IPS-11a (cell line): Measurements from ENCODE around the gene PRCC.

Experiments used
- H3K4me3 ChIP-seq: one replicate; pipeline ENCODE4 v1.5.1; 2013; ENCODE audit warnings: low read depth, low read length, control low read depth

Gene PRCC

DNA sequence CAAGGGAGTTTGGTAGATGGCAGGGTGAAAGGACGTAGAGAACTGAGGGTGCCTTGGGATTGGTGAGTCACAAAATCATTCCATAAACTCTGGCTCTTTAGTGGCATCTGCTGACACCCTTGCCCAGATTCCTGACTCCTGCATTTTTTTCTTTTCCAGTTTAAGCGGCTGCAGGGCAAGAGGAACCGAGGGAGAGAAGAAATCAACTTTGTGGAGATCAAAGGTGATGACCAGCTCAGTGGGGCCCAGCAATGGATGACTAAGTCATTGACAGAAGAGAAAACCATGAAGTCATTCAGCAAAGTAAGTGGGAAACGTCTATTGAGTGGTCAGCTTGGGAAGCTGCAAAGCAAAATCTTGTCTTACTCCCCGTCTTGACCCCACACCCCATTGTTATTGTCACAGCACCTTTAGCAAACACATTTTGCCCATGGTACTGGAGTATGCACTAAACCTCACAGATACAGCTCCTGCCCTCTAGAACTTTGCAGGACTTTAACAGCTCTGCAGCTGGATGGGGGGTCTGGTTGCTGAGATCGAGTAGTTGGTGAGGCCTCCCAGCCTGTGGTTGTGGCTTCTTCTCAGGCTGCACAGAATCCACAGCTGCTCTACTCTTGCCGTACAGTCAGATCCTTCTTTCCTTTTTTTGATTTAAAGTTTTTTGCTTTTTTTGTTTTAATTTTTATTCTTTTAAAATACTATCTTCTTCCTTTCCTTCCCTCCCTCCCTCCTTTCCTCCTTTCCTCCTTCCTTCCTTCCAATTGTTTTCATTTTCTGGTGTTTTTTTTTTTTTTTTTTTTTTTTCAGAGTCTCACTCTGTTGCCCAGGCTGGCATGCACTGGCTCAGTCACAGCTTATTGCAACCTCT is 27.4 kb downstream of the PRCC start:
- no peak overlapping the region for H3K4me3 ChIP-seq

DNA sequence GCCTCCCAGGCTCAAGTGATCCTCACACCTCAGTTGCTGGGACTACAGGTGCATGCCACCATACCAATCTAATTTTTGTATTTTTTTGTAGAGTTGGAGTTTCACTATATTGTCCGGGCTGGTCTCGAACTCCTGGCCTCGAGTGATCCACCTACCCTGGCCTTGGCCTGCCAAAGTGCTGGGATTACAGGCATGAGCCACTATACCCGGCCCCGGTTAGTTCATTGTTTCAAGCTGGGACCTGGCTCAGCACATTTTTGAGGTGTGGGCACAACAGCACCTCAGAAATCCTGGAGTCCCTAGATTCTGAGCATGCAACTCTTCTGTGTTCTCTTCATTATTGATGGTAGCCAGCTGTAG is 28.0 kb downstream of the PRCC start:
- H3K4me3 ChIP-seq, result no peak overlapping the region

DNA sequence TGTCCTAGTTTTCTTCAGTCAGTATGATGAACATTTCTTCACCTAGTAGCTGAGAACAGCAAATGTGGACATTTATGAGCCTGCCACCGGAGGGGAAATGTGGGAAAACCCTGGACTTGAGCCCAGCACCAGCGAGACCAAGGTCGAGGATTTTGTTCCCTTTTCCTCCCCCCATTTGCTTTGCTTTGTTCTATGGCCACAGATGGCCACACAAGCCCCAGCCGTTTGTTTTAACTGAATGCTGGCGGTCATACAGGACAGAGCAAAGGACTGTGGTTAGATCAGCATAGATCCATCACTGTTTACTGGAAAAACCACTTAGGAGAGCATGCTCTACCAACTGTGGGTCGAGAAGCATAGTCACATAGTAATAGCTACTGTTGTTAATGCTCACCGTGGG is 28.5 kb downstream of the PRCC start:
- no peak overlapping the region for H3K4me3 ChIP-seq

DNA sequence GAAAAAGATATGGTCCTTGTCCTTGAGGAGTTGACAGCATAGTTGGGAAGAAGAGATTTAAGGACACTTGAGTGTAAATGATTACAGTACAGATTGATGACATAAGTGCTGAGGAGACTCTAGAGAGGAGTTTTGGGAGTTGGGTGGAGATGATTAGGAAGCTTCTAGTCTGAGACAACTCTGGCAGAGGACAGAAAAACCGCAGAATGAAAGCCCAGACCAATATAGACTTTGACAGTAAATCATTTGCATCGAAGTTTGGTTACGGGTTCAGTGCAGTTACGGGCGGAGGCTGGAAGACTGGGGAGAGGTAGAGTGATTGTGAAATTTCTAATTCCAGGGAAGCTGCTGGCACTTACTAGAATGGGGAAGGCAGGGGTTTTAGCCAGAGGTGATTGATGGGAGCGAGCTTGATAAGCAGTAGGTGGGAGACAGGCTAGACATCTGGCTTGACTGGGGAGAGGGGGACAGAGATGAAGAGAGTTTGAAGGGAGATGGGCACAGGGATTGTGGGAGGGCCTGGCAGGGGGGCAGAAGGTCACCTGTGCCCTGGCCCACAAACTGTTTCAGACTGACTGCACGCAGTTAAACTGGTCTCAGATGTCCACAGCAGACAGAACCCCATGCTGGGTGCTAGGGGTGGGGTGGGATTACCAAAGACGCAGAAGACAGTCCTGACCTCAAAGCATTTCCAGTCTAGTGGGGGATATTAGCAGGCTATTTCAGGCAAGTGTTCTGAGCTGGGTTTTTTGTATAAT is 29.2 kb downstream of the PRCC start:
- no peak overlapping the region for H3K4me3 ChIP-seq

DNA sequence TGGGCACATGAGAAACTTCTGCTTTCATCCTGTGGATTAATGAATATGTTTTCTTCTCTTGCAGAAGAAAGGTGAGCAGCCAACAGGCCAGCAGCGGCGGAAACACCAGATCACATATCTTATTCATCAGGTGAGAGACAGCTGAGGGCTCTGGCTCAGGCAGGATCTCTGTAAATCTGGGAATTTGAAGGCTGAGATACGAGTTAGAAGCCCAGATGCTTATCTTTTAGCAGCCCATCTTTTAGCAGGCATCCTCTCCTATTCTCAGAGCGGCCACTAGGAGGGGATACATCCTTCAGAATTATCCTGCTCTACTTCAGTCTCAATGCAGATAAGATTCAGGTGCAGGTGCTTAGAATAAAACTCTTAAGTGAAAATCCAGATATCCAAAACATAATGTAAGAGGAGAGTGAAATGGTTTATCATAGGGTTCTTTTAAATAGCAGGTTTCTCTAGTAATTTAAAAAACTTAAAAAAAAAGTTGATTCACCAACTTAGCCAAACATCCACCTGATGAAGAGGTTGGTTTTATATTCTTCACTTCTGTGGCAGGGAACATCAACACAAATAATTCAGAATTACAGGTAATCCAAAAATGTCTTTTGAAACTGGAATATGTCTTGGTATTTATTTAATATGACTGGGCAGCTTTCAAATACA is 30.0 kb downstream of the PRCC start:
- H3K4me3 ChIP-seq, result no peak overlapping the region

DNA sequence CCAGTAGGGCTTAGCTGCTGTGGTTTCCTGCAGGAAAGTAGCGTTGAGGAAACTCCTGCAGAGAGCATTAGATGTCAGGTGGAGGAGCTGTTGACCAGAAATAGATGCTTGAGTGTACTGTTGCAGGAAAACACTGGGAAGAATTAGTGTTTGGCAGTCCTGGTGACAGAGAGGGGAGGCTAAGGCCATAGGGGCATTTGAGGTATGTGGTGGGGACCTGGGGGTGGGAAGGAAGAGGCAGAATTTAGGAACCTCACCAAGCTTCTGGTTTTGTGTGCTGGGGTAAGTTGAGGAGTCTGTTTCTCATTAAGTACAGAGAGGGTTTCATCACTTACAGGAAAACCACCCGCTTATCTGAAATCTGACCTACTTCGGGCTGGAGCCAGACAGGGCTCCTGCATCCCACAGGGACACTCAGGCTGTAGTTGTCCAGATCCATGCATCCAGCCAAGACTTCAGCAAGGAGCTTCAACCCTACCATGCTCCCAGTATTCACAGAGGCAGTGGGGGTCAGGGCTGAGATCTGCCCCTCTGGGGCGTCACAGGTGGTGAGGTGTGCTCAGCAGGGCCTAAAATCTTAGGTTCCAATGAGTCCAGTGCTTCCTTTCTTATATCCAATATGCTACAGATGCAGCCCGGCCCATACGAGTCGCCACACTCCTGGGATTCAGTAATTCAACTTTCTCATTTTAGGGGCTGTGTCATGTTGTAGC is 34.2 kb downstream of the PRCC start:
- no peak overlapping the region for H3K4me3 ChIP-seq

DNA sequence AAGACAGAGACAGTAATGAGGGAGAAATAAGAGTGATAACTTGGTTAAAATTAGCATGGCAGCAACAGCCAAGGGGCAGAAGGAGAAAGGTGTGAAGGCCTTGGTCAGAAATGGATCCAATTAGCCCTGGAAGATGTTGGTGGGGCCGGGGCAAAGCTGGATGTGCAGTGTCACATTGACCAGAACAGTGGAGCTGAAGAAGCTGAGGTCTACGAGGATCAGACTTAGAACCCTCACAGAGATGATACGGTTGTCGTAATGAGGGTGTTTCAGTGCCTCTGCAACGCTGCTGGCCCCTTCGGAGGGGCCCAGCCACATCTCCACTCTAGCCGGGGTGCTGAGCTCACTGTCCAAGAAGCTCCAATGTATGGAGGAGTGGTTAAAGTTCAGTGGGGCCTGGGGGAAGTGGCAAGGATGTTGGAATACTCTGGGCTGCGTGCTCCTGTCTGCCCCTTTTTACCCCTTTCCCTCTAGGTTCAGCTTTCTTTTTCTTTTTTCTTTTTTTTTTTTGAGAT is 35.1 kb downstream of the PRCC start:
- no peak overlapping the region for H3K4me3 ChIP-seq

DNA sequence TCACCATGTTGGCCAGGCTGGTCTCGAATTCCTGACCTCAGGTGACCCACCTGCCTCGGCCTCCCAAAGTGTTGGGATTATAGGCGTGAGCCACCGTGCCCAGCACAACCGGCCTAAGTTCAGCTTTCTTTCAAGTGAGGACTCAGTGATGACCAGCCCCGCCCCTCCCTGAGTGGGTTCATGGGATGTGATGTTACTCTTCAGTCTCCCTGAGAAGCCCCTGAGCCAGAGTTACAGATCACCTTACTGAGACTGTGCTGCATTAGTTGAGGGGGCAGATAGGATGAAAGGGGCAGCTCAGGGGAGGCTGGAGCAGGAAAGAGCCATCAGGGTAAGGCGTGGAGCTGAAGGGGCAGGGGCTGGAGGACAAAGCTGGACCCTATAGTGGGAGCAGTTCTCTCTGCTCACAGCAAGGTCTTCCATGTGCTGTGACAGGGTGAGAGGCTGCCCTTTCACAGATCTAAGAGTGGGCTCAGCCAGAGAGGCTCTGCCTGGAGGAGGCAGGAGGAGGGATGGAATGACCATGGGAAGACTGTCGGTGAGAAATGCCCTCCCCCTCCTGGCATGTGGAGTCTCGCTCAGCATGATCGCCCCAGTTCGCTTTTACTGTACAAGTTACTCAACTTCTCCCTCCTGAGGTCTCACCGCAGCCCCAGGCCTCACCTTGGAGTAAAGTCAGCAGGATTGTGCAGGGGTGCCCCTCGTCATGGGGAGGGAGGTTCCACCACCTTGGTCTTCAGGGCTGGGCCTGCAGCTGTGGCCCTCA is 35.9 kb downstream of the PRCC start:
- H3K4me3 ChIP-seq, result no peak overlapping the region

DNA sequence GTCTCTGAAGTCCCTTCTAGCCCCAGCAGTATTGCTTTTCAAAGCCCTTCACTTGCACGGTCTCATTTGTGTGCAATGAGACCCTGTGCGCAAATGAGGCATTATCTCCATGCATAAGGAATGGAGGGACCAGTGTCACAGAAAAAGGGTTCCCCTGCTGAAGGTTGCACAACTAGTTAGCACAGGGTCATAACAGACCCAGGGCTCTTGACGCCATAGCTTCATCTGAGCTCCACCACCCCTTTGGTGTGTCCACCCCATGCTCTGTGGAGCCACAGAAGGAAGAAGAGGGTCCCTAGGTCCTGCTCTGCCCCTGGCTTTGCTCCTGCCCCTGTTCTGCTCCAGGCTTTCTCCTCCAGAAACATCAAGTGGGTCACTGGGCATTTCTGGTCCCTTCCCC is 36.7 kb downstream of the PRCC start:
- H3K4me3 ChIP-seq, result no peak overlapping the region

DNA sequence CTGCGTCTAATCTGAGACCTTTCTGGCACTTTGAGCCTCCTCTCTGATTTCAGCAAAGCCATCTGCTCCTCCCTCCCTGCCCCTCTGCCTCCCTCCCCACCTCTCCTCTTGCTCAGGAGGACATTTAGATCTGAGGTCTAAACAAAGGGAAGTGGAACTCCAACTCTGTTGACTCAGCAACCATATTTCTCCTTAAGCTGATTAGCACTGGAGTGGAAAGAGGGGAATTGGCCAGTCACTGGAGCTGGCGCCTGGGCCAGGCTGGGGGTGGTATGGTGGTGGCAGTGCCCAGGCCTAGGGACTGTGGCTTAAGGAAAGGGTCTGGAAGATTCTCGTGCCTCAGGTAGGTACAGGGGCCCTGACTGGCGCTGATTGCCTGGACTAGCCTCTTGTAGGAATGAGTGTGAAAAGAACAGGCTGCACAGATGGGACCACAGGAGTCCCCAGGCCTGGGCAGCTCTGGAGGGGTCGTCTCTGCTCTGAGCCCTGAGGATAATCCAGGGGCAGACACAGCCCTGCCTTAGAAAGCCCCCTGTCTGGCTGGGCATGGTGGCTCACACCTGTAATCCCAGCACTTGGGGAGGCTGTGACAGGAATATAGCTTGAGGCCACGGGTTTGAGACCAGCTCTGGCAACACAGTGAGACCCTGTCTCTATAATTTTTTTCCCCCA is 37.4 kb downstream of the PRCC start:
- H3K4me3 ChIP-seq, result no peak overlapping the region

DNA sequence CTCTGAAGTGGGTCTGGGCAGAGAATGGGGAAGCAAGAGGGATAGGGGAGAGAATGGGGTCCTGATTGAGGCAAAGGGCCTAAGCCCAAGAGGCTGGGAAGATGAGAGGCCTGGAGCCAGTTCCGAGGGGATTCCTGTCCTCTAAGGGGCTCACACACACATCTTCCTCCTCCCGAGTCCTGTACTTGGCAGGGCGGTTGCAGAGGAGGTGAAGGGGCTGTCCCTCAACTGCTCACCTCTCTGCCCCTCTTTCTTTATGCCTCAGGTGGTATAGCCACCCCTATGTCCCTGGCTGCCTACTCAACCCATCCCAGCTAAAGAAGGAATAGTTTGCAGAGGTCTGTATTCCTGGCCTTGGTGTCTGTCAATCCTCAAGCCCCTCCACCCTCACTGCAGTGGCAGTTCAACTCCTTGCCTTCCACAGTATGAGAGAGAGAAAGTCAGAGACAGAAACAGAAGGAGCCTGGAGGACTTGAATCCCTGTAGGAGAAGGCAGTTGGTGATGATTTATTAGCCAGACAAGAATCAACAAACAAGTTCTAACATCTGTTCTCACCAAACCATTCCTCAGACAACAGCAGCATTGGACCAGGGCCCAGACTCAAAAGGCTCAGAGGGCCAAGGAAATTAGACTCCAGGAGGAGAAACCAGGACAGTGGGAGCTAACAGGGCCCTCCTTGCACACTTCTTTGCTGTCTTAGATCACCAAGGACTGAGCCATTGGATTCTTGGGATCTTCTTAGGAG is 38.6 kb downstream of the PRCC start:
- no peak overlapping the region for H3K4me3 ChIP-seq

DNA sequence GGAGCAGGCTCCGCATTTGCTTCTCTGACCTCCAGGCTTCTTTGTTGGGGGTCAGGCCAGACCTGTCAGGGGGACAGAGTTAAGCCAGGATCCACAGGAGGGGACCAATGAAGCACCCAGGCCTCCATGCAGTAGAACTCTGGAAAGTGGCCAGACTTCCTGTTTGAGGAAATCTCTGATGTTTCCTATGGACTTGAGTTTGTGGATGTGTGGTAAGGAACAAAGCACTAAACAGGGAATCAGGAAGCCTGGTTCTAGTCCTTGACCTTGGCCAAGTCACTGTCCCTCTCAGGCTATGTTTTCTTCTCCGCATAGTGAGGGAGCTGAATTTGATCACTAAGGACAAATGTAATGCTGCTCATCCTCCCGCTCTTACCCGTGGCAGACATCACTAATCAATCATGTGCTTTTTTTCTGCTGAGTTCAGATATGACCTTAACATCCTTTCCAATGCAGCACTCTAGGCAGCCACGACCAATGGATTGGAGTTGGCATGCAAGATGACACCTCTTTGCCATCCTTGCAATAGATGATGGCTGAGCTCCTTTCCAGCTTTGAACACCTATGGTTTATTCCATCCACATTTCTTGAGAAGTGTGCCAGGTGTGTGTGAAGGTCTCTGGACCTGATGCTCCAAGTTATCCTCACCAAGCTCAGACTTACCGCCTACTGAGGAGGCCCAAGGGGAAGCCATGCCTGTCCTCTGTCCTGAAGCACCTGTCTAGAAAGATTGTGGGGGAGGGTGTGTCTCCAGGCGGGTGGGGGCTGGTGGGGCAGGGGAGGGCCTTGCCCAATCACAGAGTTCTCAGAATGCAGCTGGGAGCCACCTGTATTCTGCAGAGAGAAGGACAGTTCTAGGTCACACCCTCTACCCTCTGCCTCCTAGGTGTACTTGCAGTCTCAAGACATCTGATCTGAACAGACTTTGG is 39.4 kb downstream of the PRCC start:
- H3K4me3 ChIP-seq, result no peak overlapping the region

DNA sequence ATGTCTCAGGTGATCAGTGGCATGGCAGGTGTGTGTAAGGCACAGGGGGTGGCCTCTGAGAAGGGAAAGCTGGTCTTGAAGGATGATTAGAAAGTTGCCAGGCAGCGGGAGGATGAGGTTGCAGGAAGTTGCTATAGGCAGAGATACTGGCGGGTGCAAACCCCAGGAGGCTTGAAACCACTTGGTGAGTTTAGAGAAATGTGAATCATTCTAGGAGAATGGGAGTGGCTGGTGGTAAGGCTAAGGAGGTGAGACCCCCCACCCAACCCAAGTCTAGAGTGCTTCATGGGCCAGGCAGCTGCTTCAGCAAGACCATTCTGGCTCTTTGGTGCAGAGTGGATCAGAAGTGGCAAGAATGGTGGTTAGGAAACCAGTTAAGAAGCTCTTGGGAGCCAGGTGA is 40.3 kb downstream of the PRCC start:
- no peak overlapping the region for H3K4me3 ChIP-seq

DNA sequence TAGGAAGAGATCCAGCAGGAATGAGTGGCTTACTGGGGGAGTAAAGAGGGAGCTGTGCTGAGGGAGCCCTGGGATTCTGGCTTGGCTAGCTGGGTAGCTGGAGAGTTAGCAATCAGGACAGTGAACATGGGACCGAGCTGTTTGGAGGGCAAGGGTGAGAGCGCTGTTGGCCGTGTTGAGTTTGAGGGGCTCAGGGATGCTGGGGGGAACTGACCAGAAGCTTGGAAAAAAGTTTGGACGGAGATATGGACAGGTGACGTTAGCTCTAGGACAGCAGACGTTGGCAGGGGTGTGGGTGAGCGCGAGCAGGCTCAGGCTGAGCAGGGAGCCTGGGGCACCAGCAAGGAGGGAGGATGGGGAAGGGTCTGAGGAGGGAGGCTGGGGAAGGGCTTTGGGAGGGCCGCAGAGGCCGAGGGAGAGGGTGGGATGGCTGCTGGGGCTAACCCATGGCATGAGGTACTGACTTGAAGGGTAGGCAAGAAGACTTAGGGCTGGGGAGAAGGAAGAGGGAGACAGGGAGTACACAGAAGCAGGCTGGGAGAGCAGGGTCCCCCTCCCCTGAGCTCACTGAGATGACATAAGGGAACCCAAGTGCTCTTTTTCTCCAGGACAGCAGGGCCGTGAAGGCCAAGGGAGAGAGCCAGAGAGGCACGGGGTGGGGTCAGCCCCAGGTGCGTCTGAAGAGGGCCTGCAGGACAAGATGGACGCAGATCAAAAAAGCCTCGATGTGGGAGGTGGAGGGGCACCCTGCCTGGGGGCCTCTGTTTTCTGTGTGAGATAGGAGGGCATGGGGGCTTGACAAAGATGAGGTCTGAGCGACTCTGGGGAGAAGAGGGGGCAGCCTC is 41.1 kb downstream of the PRCC start:
- H3K4me3 ChIP-seq, result no peak overlapping the region

DNA sequence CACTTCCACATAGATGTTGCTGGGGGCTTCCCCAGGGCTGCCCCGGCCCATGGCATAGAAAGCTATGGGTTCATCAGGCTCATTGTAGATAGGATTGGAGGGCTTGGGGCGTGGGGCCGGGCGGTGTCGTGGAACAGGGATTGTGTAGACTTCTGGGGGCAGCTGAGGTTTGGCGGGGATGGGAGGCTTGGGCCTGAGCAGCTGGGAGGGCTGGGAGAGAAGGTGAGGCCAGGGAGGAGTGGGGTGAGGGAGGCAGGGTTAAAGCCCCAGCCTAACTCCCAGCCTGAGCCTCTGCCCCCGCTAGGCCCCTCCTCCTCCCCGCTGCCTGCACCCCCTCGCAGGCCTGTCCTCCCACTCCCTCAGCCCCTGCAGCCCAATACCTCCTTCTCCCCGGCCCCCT is 41.9 kb downstream of the PRCC start:
- H3K4me3 ChIP-seq, result no peak overlapping the region

DNA sequence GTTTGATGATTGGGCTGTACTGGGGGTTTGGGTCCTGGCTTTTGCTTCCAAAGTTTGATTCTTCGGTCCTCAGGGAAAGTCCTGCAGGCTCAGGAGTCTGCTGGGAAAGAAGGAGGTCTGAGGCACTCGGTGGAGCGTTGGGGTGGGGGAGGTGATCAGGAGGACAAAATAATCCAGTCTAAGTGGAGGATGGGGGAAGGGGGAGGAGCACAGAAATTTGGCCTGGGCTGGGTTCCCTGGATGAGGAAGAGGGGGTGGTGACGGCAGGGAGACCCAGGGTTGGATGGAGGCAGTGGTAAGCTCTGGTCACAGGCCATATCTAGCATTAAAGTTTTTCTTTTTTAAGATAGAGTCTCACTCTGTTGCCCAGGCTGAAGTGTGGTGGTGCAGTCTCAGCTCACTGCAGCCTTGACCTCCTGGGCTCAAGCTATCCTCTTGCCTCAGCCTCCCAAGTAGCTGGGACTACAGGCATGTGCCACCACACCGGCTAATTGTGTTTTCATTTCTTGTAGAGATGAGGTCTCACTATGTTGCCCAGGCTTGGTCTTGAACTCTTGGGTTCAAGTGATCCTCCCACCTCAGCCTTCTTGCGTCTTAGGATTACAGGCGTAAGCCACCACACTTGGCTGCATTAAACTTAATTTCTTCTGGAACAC is 42.5 kb downstream of the PRCC start:
- H3K4me3 ChIP-seq, result no peak overlapping the region

DNA sequence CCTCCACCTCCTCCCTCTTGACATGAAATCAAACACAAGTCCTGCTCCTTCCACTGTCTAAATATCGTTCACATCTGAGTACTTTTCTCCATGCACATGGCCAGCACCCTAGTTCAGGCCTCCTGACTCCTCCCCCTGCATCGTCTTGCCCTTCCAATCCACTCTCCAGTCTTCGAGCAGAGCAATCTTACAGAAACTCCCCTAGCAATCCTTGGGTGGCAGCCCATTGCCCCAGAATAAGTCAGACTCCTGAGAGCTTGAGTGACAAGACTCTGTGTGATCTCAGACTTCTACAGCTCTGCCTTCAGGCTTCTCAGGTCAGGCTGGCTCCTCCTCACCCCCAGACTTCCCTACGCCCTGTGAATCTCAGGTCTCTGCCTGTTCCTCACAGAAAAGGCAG is 43.8 kb downstream of the PRCC start:
- no peak overlapping the region for H3K4me3 ChIP-seq
